SK-N-SH (cell line): Measurements from ENCODE around the gene PEX5. TPM values are rescaled to one million over a fixed set of nuclear protein-coding genes. Genes with fewer than 3 reads are reported as not detected.

Source experiments
- CTCF ChIA-PET: fragments of 300-600, 350-600 bp; formaldehyde crosslinking; extraction: SDS; loops from one replicate; lab custom pipeline; 2021; lab: Yijun Ruan, JAX
- POLR2A ChIA-PET: fragments of 350-600 bp; sonication (Branson Sonifier 250); formaldehyde crosslinking; extraction: SDS; loops from one replicate; lab custom pipeline; 2020; ENCODE audit warnings: antibody characterized with exemption, inconsistent platforms; lab: Yijun Ruan, JAX
- DNase-seq: peaks from one replicate; pipeline ENCODE4 v3.0.0; 2012
- H2AFZ ChIP-seq: fragments of 200-600 bp; sonication (generic); 2 replicates; pipeline ENCODE4 v1.8.1; 2016; ENCODE audit warnings: antibody characterized with exemption, mild to moderate bottlenecking, low read depth
- H3F3A ChIP-seq: fragments of 200-600 bp; sonication (generic); replicated peaks from 2 replicates; pipeline ENCODE3; 2016; ENCODE audit warnings: antibody characterized with exemption, mild to moderate bottlenecking; ENCODE audit not compliant: insufficient read depth
- H3K27ac ChIP-seq, 2 experiments: fragments of 200-500 bp in 1 of 2; fragments of 200-600 bp in 1 of 2; sonication (Bioruptor generic) in 1 of 2; sonication (generic), shearing (Covaris generic) in 1 of 2; 2 replicates each; pipeline versions ENCODE4 v1.5.1 to v1.6.1; 2014 to 2016; ENCODE audit warnings: low read depth in 2 of 2, inconsistent platforms in 1 of 2, low read length in 1 of 2, mild to moderate bottlenecking in 1 of 2, mixed read lengths in 1 of 2
- H3K27me3 ChIP-seq: fragments of 200-600 bp; sonication (generic), shearing (Covaris generic); 2 replicates; pipeline ENCODE4 v1.6.1; 2016; ENCODE audit warnings: mixed run types; ENCODE audit not compliant: insufficient read depth
- H3K36me3 ChIP-seq, 2 experiments: fragments of 200-500 bp in 1 of 2; fragments of 200-600 bp in 1 of 2; sonication (Bioruptor generic) in 1 of 2; sonication (generic) in 1 of 2; replicated peaks in 1 of 2; 2 replicates each; pipeline versions ENCODE3 to v1.5.1; 2014 to 2016; ENCODE audit warnings: low read length in 1 of 2, mild to moderate bottlenecking in 1 of 2; ENCODE audit not compliant: insufficient read depth in 2 of 2, control insufficient read depth in 1 of 2
- H3K4me1 ChIP-seq, 2 experiments: fragments of 200-500 bp in 1 of 2; fragments of 200-600 bp in 1 of 2; sonication (Bioruptor generic) in 1 of 2; sonication (generic), shearing (Covaris generic) in 1 of 2; 2 replicates each; pipeline versions ENCODE4 v1.5.1 to v1.6.1; 2014 to 2016; ENCODE audit warnings: low read depth in 1 of 2, low read length in 1 of 2, mixed run types in 1 of 2; ENCODE audit not compliant: insufficient read depth in 2 of 2, control insufficient read depth in 1 of 2
- H3K4me2 ChIP-seq: fragments of 200-600 bp; sonication (generic), shearing (Covaris generic); 2 replicates; pipeline ENCODE4 v1.6.1; 2017; ENCODE audit warnings: mixed run types
- H3K4me3 ChIP-seq, 2 experiments: fragments of 200-500 bp in 1 of 2; fragments of 200-600 bp in 1 of 2; sonication (Bioruptor generic) in 1 of 2; sonication (generic), shearing (Covaris generic) in 1 of 2; 2 replicates each; pipeline versions ENCODE4 v1.5.1 to v1.8.1; 2014 to 2016; ENCODE audit warnings: low read depth in 2 of 2, inconsistent platforms in 1 of 2, low read length in 1 of 2, mild to moderate bottlenecking in 1 of 2, mixed read lengths in 1 of 2, moderate library complexity in 1 of 2
- H3K79me2 ChIP-seq: fragments of 200-600 bp; sonication (generic); 2 replicates; pipeline ENCODE4 v1.8.1; 2017; ENCODE audit warnings: mild to moderate bottlenecking; ENCODE audit not compliant: insufficient read depth
- H3K9ac ChIP-seq: fragments of 200-600 bp; sonication (generic); 2 replicates; pipeline ENCODE4 v1.6.1; 2017; ENCODE audit warnings: mixed run types
- H3K9me2 ChIP-seq: fragments of 200-600 bp; sonication (generic); 2 replicates; pipeline ENCODE4 v1.6.1; 2017; ENCODE audit warnings: mixed run types
- H3K9me3 ChIP-seq: fragments of 200-600 bp; sonication (generic); 2 replicates; pipeline ENCODE4 v1.6.1; 2017; ENCODE audit warnings: mixed run types, mild to moderate bottlenecking, moderate library complexity
- H4K20me1 ChIP-seq: fragments of 200-600 bp; sonication (generic); 2 replicates; pipeline ENCODE4 v1.6.1; 2017; ENCODE audit warnings: mild to moderate bottlenecking, mixed run types; ENCODE audit not compliant: insufficient read depth
- EP300 ChIP-seq, 2 experiments: IDR thresholded peaks; 2 replicates each; pipeline versions ENCODE4 v1.4.0 to v1.6.1; 2012; ENCODE audit warnings: borderline replicate concordance in 1 of 2, low read depth in 1 of 2, low read length in 1 of 2
- EZH2phosphoT487 ChIP-seq: fragments of 200-600 bp; sonication (generic); IDR thresholded peaks from 2 replicates; pipeline ENCODE4 v1.6.1; 2017; ENCODE audit warnings: low read depth, mixed run types, mild to moderate bottlenecking, antibody characterized with exemption, moderate library complexity, borderline replicate concordance
- FOXJ3 ChIP-seq: sonication (generic); formaldehyde crosslinking; IDR thresholded peaks from 2 replicates; pipeline ENCODE4 v1.5.1; 2020; ENCODE audit warnings: mild to moderate bottlenecking, missing genetic modification reagents
- GABPA ChIP-seq: IDR thresholded peaks from 2 replicates; pipeline ENCODE4 v1.4.0; 2012; ENCODE audit warnings: low read depth, mild to moderate bottlenecking
- GATA2 ChIP-seq: sonication (generic); formaldehyde crosslinking; IDR thresholded peaks from 2 replicates; pipeline ENCODE4 v1.5.0; 2020; ENCODE audit warnings: mild to moderate bottlenecking, missing genetic modification reagents
- RCOR1 ChIP-seq: fragments of 150-350 bp; IDR thresholded peaks from 2 replicates; pipeline ENCODE4 v1.6.1; 2017; ENCODE audit warnings: antibody characterized with exemption, low read length
- RFX5 ChIP-seq: IDR thresholded peaks from 2 replicates; pipeline ENCODE4 v1.6.1; 2012; ENCODE audit warnings: mild to moderate bottlenecking, improper control_type of control experiment, low read length
- SMC3 ChIP-seq: IDR thresholded peaks from 2 replicates; pipeline ENCODE4 v1.6.1; 2012; ENCODE audit warnings: low read depth, low read length, improper control_type of control experiment
- TAF1 ChIP-seq: IDR thresholded peaks from 2 replicates; pipeline ENCODE4 v1.6.1; 2012; ENCODE audit warnings: low read depth, mild to moderate bottlenecking, low read length, moderate library complexity, borderline replicate concordance
- TCF12 ChIP-seq: IDR thresholded peaks from 2 replicates; pipeline ENCODE4 v1.4.0; 2012
- TEAD4 ChIP-seq: IDR thresholded peaks from 2 replicates; pipeline ENCODE4 v1.4.0; 2012; ENCODE audit warnings: mild to moderate bottlenecking, borderline replicate concordance; ENCODE audit not compliant: insufficient read depth
- WGBS: methylation state at CpG from one replicate; pipeline ENCODE4 v1.1.6; 2017; ENCODE audit warnings: low lambda C conversion rate; 5-methylcytosine and 5-hydroxymethylcytosine counted together
- polyA plus RNA-seq, 3 experiments: library from polyadenylated mRNA; depleted of rRNA; stranded (reverse); fragments of >200 nt; gene quantifications; 2 replicates each; pipeline ENCODE4 v1.2.3, GENCODE V29; 2012
- TF ChIP-seq, protein P1 (sequence below): IDR thresholded peaks from 2 replicates; pipeline ENCODE4 v1.6.1; 2012; ENCODE audit warnings: mild to moderate bottlenecking, low read depth, low read length, moderate library complexity
- TF ChIP-seq, protein P2 (sequence below): fragments of 200-600 bp; sonication (generic); IDR thresholded peaks from 2 replicates; pipeline ENCODE4 v1.6.1; 2017; ENCODE audit warnings: antibody characterized with exemption, mild to moderate bottlenecking, moderate library complexity
- TF ChIP-seq, protein P3 (sequence below): IDR thresholded peaks from 2 replicates; pipeline ENCODE4 v1.4.0; 2012; ENCODE audit warnings: low read depth, borderline replicate concordance
- TF ChIP-seq, protein P4 (sequence below): fragments of 150-350 bp; IDR thresholded peaks from 2 replicates; pipeline ENCODE4 v1.6.1; 2017; ENCODE audit warnings: antibody characterized with exemption, low read length, low read depth, borderline replicate concordance
- TF ChIP-seq, protein P5 (sequence below): IDR thresholded peaks from 2 replicates; pipeline ENCODE4 v1.4.0; 2012; ENCODE audit warnings: low read depth

Gene PEX5
- polyA plus RNA-seq, 1 of the 3 experiments (the other 2 are of a cell fraction): 22.6 TPM

DNA sequence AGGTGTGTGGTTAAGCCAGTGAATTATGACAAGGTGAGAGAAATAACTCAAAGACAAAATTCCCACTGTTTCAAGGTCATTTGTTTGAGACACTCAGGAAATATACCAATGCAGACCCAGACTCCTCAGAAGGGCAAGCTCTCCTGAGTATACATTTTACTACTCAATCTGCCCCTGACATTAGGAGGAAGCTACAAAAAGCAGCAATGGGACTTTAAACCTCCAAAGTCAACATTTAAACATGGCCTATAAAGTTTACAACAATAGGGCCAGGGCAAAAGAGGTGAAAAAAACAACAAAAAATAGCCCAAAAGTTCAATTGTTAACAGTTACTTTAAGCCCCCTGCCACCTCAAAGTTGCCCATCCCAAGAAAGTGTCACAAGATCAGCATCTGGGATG lies 19.5 kb upstream of the PEX5 start:
- H3K9ac ChIP-seq: no peak overlapping the region
- no peaks in the 10 kb centered on the region for H3K79me2 ChIP-seq
- no peaks in the 10 kb centered on the region for H3K4me1 ChIP-seq
- no peak for DNase-seq
- H3K9me2 ChIP-seq: no peaks in the 10 kb centered on the region
- H3K4me3 ChIP-seq: no peak overlapping the region
- no peak overlapping the region for H3K4me2 ChIP-seq
- no peaks in the 10 kb centered on the region for H3K27me3 ChIP-seq
- no peak overlapping the region for H3K27ac ChIP-seq
- no peaks in the 10 kb centered on the region for H3K36me3 ChIP-seq
- peaks cover 30% of the 10 kb centered on the region for H3K9me3 ChIP-seq
- H3F3A ChIP-seq: no peaks in the 10 kb centered on the region
- CTCF ChIA-PET: interaction anchor here (0.7 to 2.5 kb wide), 3 partner anchors 18 to 195 kb away, joined by 3 to 6 read pairs (median 5); no protein-coding TSS in a partner anchor
- no peak overlapping the region for H2AFZ ChIP-seq
- POLR2A ChIA-PET: no interaction called here
- TF ChIP-seq EP300 (IDR thresholded peaks at IDR 0.05; ENCODE audit: borderline replicate concordance in 1 of 2, low read depth in 1 of 2, low read length in 1 of 2): no peak
- TF ChIP-seq, protein P1, sequence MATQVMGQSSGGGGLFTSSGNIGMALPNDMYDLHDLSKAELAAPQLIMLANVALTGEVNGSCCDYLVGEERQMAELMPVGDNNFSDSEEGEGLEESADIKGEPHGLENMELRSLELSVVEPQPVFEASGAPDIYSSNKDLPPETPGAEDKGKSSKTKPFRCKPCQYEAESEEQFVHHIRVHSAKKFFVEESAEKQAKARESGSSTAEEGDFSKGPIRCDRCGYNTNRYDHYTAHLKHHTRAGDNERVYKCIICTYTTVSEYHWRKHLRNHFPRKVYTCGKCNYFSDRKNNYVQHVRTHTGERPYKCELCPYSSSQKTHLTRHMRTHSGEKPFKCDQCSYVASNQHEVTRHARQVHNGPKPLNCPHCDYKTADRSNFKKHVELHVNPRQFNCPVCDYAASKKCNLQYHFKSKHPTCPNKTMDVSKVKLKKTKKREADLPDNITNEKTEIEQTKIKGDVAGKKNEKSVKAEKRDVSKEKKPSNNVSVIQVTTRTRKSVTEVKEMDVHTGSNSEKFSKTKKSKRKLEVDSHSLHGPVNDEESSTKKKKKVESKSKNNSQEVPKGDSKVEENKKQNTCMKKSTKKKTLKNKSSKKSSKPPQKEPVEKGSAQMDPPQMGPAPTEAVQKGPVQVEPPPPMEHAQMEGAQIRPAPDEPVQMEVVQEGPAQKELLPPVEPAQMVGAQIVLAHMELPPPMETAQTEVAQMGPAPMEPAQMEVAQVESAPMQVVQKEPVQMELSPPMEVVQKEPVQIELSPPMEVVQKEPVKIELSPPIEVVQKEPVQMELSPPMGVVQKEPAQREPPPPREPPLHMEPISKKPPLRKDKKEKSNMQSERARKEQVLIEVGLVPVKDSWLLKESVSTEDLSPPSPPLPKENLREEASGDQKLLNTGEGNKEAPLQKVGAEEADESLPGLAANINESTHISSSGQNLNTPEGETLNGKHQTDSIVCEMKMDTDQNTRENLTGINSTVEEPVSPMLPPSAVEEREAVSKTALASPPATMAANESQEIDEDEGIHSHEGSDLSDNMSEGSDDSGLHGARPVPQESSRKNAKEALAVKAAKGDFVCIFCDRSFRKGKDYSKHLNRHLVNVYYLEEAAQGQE: no peak
- TF ChIP-seq TCF12: no peak
- no peak for TF ChIP-seq TAF1
- no peak for TF ChIP-seq GABPA
- TF ChIP-seq SMC3: no peak
- TF ChIP-seq, protein P2, sequence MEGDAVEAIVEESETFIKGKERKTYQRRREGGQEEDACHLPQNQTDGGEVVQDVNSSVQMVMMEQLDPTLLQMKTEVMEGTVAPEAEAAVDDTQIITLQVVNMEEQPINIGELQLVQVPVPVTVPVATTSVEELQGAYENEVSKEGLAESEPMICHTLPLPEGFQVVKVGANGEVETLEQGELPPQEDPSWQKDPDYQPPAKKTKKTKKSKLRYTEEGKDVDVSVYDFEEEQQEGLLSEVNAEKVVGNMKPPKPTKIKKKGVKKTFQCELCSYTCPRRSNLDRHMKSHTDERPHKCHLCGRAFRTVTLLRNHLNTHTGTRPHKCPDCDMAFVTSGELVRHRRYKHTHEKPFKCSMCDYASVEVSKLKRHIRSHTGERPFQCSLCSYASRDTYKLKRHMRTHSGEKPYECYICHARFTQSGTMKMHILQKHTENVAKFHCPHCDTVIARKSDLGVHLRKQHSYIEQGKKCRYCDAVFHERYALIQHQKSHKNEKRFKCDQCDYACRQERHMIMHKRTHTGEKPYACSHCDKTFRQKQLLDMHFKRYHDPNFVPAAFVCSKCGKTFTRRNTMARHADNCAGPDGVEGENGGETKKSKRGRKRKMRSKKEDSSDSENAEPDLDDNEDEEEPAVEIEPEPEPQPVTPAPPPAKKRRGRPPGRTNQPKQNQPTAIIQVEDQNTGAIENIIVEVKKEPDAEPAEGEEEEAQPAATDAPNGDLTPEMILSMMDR: no peak
- TF ChIP-seq GATA2 (CRISPR knock-in tag): no peak
- TF ChIP-seq EZH2phosphoT487: no peak
- no peak for TF ChIP-seq RCOR1
- H4K20me1 ChIP-seq: no peaks in the 10 kb centered on the region

DNA sequence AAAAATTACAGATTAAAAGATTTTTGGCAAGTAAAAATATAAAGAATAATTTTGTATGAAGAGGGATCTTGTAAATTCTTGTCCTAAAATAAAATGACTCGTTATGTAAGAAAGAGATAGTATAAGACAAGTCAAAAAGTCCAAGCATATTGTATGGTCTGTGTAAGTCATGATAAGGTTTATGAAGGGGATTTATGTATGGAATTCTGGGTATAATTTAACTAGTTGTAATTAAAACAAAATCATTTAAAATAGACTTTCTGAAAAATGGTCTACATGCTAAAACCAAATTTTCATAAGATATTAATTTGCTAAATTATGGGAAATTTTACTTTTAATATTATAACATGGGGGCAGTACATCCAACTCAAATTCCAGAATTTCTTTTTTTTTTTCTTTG lies 17.6 kb upstream of the PEX5 start:
- Histone ChIP-seq H2AFZ (no peak overlapping the region), H3K9me2 (no peaks in the 10 kb centered on the region), H3K27me3 (no peaks in the 10 kb centered on the region; the same call in 1 of the 2 replicates), H4K20me1 (no peaks in the 10 kb centered on the region), H3K4me3 (no peak overlapping the region), H3K79me2 (no peaks in the 10 kb centered on the region), H3K36me3 (no peaks in the 10 kb centered on the region), H3K9me3 (peaks cover 29% of the 10 kb centered on the region), H3K9ac (no peak overlapping the region), H3K4me2 (no peak overlapping the region), H3F3A (no peaks in the 10 kb centered on the region), H3K4me1 (no peaks in the 10 kb centered on the region), H3K27ac (no peak overlapping the region)
- WGBS: 2% methylated on average over 1 of the region's 1 CpG
- no peak for DNase-seq
- ChIA-PET CTCF (interaction anchor here (1.0 to 1.8 kb wide), 3 partner anchors 9 to 62 kb away, joined by 4 to 6 read pairs (median 4); partner anchors contain the start of gene C1RL), POLR2A (no interaction called here)
- TF ChIP-seq, protein P3, sequence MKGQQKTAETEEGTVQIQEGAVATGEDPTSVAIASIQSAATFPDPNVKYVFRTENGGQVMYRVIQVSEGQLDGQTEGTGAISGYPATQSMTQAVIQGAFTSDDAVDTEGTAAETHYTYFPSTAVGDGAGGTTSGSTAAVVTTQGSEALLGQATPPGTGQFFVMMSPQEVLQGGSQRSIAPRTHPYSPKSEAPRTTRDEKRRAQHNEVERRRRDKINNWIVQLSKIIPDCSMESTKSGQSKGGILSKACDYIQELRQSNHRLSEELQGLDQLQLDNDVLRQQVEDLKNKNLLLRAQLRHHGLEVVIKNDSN: no peak
- TF ChIP-seq TEAD4 (no peak), EZH2phosphoT487 (no peak), RFX5 (no peak), FOXJ3 (CRISPR knock-in tag) (no peak)
- TF ChIP-seq, protein P4, sequence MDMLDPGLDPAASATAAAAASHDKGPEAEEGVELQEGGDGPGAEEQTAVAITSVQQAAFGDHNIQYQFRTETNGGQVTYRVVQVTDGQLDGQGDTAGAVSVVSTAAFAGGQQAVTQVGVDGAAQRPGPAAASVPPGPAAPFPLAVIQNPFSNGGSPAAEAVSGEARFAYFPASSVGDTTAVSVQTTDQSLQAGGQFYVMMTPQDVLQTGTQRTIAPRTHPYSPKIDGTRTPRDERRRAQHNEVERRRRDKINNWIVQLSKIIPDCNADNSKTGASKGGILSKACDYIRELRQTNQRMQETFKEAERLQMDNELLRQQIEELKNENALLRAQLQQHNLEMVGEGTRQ: no peak
- TF ChIP-seq, protein P1: no peak
- TF ChIP-seq, protein P5, sequence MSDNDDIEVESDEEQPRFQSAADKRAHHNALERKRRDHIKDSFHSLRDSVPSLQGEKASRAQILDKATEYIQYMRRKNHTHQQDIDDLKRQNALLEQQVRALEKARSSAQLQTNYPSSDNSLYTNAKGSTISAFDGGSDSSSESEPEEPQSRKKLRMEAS: no peak
